ENCODE measurements around the gene RLN3. TPM values are rescaled to one million over a fixed set of nuclear protein-coding genes. Genes with fewer than 3 reads are reported as not detected.

The RLN3 gene
- total and polyA plus RNA-seq, 2 experiments from 2014 or later: not detected

GRCh38 chr19:14070268-14071050 is 42.5 kb downstream of the RLN3 start (continued):
- TF ChIP-seq ZNF462 (CRISPR knock-in tag; IDR thresholded peaks at IDR 0.05) (no peak), POLR2AphosphoS5 (IDR thresholded peaks at IDR 0.05; ENCODE audit: low read depth) (no peak), JUNB (IDR thresholded peaks at IDR 0.05; ENCODE audit: unreplicated experiment) (no peak), ETS1 (IDR thresholded peaks at IDR 0.05) (no peak), EZH2 (IDR thresholded peaks at IDR 0.05; ENCODE audit: low read depth, unreplicated experiment) (no peak), CREB1 (CRISPR knock-in tag; IDR thresholded peaks at IDR 0.05; ENCODE audit: low read depth) (no peak), NANOG (IDR thresholded peaks at IDR 0.05; ENCODE audit: borderline replicate concordance) (no peak)
